ENCODE measurements around the gene SYNCRIP.
A peak's percentile ranks its signal among the peaks of the same experiment; 100 is the strongest.
"Not testable (repeated sequence)": the region's sequence is repeated elsewhere in the genome, so short reads cannot be mapped to it uniquely, and the experiment has no call there.

SYNCRIP gene

GRCh38 chr6:85670573-85670972 is 27.9 kb upstream of the SYNCRIP start:
- no peak for DNase-seq (ENCODE audit: low read depth in 3 of 3)

GRCh38 chr6:85669735-85670194 is 27.1 kb upstream of the SYNCRIP start:
- peak in 1 of 3 experiments; percentile 27 for DNase-seq (ENCODE audit: low read depth in 3 of 3)

GRCh38 chr6:85662251-85662650 is 19.6 kb upstream of the SYNCRIP start:
- DNase-seq (ENCODE audit: low read depth in 3 of 3) = no peak

GRCh38 chr6:85660181-85660611 is 17.5 kb upstream of the SYNCRIP start:
- DNase-seq (ENCODE audit: low read depth in 3 of 3) = no peak

- no peak for DNase-seq (ENCODE audit: low read depth in 3 of 3)
Observed at GRCh38 chr6:85650606-85651005, 7.9 kb upstream of the SYNCRIP start.

GRCh38 chr6:85644279-85644762 is 1.6 kb upstream of the SYNCRIP start:
- no peak for DNase-seq (ENCODE audit: low read depth in 3 of 3)

- peak; percentile 41 to 74 (median 59) for DNase-seq (ENCODE audit: low read depth in 3 of 3)
Observed at GRCh38 chr6:85643537-85644278, 1.0 kb upstream of the SYNCRIP start.

- DNase-seq (ENCODE audit: low read depth in 3 of 3) = peak; percentile 23 to 46 (median 31)
Observed at GRCh38 chr6:85641897-85642773, 551 bp downstream of the SYNCRIP start.

GRCh38 chr6:85641522-85641896 is 1.2 kb downstream of the SYNCRIP start:
- no peak for DNase-seq (ENCODE audit: low read depth in 3 of 3)

- DNase-seq (ENCODE audit: low read depth in 3 of 3) = no peak
Observed at GRCh38 chr6:85640821-85641220, 1.9 kb downstream of the SYNCRIP start.

- no peak for DNase-seq (ENCODE audit: low read depth in 3 of 3)
Observed at GRCh38 chr6:85637579-85637978, 5.1 kb downstream of the SYNCRIP start.

- DNase-seq (ENCODE audit: low read depth in 3 of 3) = no peak
Observed at GRCh38 chr6:85632164-85632942, 10.3 kb downstream of the SYNCRIP start.

- not testable (repeated sequence) for DNase-seq (ENCODE audit: low read depth in 3 of 3)
Observed at GRCh38 chr6:85631117-85631516, 11.6 kb downstream of the SYNCRIP start.

- DNase-seq (ENCODE audit: low read depth in 3 of 3) = no peak
Observed at GRCh38 chr6:85628353-85628752, 14.3 kb downstream of the SYNCRIP start.

- DNase-seq (ENCODE audit: low read depth in 3 of 3) = no peak
Observed at GRCh38 chr6:85620308-85620707, 22.4 kb downstream of the SYNCRIP start.

GRCh38 chr6:85614780-85615179 is 27.9 kb downstream of the SYNCRIP start:
- no peak for DNase-seq (ENCODE audit: low read depth in 3 of 3)

- DNase-seq (ENCODE audit: low read depth in 3 of 3) = no peak
Observed at GRCh38 chr6:85612690-85613474, 29.8 kb downstream of the SYNCRIP start.

GRCh38 chr6:85610182-85610895 is 32.3 kb downstream of the SYNCRIP start:
- no peak for DNase-seq (ENCODE audit: low read depth in 3 of 3)

GRCh38 chr6:85602100-85602499 is 40.6 kb downstream of the SYNCRIP start:
- no peak for DNase-seq (ENCODE audit: low read depth in 3 of 3)

- no peak for DNase-seq (ENCODE audit: low read depth in 3 of 3)
Observed at GRCh38 chr6:85600713-85601313, 41.9 kb downstream of the SYNCRIP start.

Data from stimulated activated CD4-positive, alpha-beta T cell treated with anti-CD3 and anti-CD28 coated beads, TNF-alpha, amount 100 ng/mL, for 24 hours (primary cell).